GM23338 (cell line): ENCODE data around the gene SCNN1G. TPM values are rescaled to one million over a fixed set of nuclear protein-coding genes. Genes with fewer than 3 reads are reported as not detected.

Source experiments
- ATAC-seq: fragments of 200-7000 bp; cut with Tn5 transposase; 3 replicates; pipeline ENCODE4 v1.9.1; 2020
- DNase-seq: peaks from one replicate; pipeline ENCODE4 v3.0.0-alpha.2; 2015; ENCODE audit warnings: low spot score
- H2AFZ ChIP-seq: fragments of 200-600 bp; sonication (generic); 2 replicates; pipeline ENCODE4 v1.8.0; 2016; ENCODE audit warnings: antibody characterized with exemption, mild to moderate bottlenecking, moderate library complexity
- H3F3A ChIP-seq: fragments of 200-600 bp; sonication (generic); replicated peaks from 2 replicates; pipeline ENCODE4 v1.8.0; 2017; ENCODE audit warnings: antibody characterized with exemption, mixed run types, low read depth
- H3K27ac ChIP-seq: fragments of 200-600 bp; sonication (generic); 2 replicates; pipeline ENCODE4 v1.6.1; 2016; ENCODE audit warnings: low read depth
- H3K27me3 ChIP-seq: fragments of 200-600 bp; sonication (generic); 2 replicates; pipeline ENCODE4 v1.8.0; 2016; ENCODE audit warnings: mild to moderate bottlenecking, mixed run types, moderate library complexity; ENCODE audit not compliant: insufficient read depth
- H3K36me3 ChIP-seq: fragments of 200-600 bp; sonication (generic); 2 replicates; pipeline ENCODE4 v1.8.0; 2016; ENCODE audit warnings: mild to moderate bottlenecking; ENCODE audit not compliant: insufficient read depth
- H3K4me1 ChIP-seq: fragments of 200-600 bp; sonication (generic); 2 replicates; pipeline ENCODE4 v1.8.0; 2016; ENCODE audit warnings: mild to moderate bottlenecking, moderate library complexity; ENCODE audit not compliant: insufficient read depth
- H3K4me2 ChIP-seq: fragments of 200-600 bp; sonication (generic); 2 replicates; pipeline ENCODE4 v1.7.1; 2017; ENCODE audit warnings: mixed run types
- H3K4me3 ChIP-seq: fragments of 200-600 bp; sonication (generic); 2 replicates; pipeline ENCODE4 v1.6.1; 2016; ENCODE audit warnings: mixed run types
- H3K79me2 ChIP-seq: fragments of 200-600 bp; sonication (generic); replicated peaks from 2 replicates; pipeline ENCODE4 v1.8.0; 2017; ENCODE audit warnings: mild to moderate bottlenecking; ENCODE audit not compliant: insufficient read depth
- H3K9me2 ChIP-seq: fragments of 200-600 bp; sonication (generic); 2 replicates; pipeline ENCODE4 v1.8.0; 2017; ENCODE audit not compliant: insufficient read depth
- H4K20me1 ChIP-seq: fragments of 200-600 bp; sonication (generic); replicated peaks from 2 replicates; pipeline ENCODE4 v1.8.0; 2017; ENCODE audit warnings: mild to moderate bottlenecking; ENCODE audit not compliant: insufficient read depth
- H3K27ac Mint-ChIP-seq: 2 replicates; pipeline ENCODE4 v1.8.0; 2020; ENCODE audit warnings: inconsistent platforms, mild to moderate bottlenecking, moderate library complexity, mixed read lengths
- H3K27me3 Mint-ChIP-seq: 3 replicates; pipeline ENCODE4 v1.8.0; 2022; ENCODE audit warnings: low read depth, mild to moderate bottlenecking, moderate library complexity, mixed read lengths, inconsistent platforms; ENCODE audit not compliant: insufficient read depth, poor library complexity
- H3K36me3 Mint-ChIP-seq: 3 replicates; pipeline ENCODE4 v1.8.0; 2021; ENCODE audit warnings: low read depth, mild to moderate bottlenecking, inconsistent platforms, moderate library complexity, mixed read lengths
- H3K4me1 Mint-ChIP-seq: 3 replicates; pipeline ENCODE4 v1.8.0; 2020; ENCODE audit warnings: mild to moderate bottlenecking, inconsistent platforms, mixed read lengths
- H3K4me3 Mint-ChIP-seq: 3 replicates; pipeline ENCODE4 v1.8.0; 2021; ENCODE audit warnings: moderate library complexity, mild to moderate bottlenecking, inconsistent platforms, mixed read lengths
- H3K9me3 Mint-ChIP-seq: 3 replicates; pipeline ENCODE4 v1.8.0; 2020; ENCODE audit warnings: moderate library complexity, mild to moderate bottlenecking, inconsistent platforms, mixed read lengths
- CREB1 ChIP-seq: fragments of 250-450 bp; sonication (Bioruptor Pico); IDR thresholded peaks from 2 replicates; pipeline ENCODE4 v1.5.0; 2020; ENCODE audit warnings: low read depth, mild to moderate bottlenecking, moderate library complexity
- CTCF ChIP-seq, 2 experiments: fragments of 200-600 bp in 1 of 2; sonication (generic) in 1 of 2; conservative IDR thresholded peaks; 2 replicates each; pipeline versions ENCODE4 v1.5.1 to v1.6.1; 2016 to 2017; ENCODE audit warnings: antibody characterized with exemption in 2 of 2, low read depth in 2 of 2, mild to moderate bottlenecking in 2 of 2, moderate library complexity in 1 of 2
- EZH2phosphoT487 ChIP-seq: fragments of 200-600 bp; sonication (generic); IDR thresholded peaks from one replicate; pipeline ENCODE4 v1.8.1; 2018; ENCODE audit warnings: antibody characterized with exemption; ENCODE audit not compliant: unreplicated experiment
- JUNB ChIP-seq: IDR thresholded peaks from one replicate; pipeline ENCODE4 v1.6.1; 2016; ENCODE audit warnings: antibody characterized with exemption; ENCODE audit not compliant: unreplicated experiment
- POLR2AphosphoS5 ChIP-seq: IDR thresholded peaks from 2 replicates; pipeline ENCODE4 v1.6.1; 2016; ENCODE audit warnings: antibody characterized with exemption, low read depth
- ZNF114 ChIP-seq: fragments of 250-450 bp; sonication (Bioruptor Pico); IDR thresholded peaks from 2 replicates; pipeline ENCODE4 v1.5.0; 2020; ENCODE audit warnings: mild to moderate bottlenecking, moderate library complexity
- ZNF462 ChIP-seq: fragments of 250-450 bp; sonication (Bioruptor Pico); IDR thresholded peaks from 2 replicates; pipeline ENCODE4 v1.5.0; 2020; ENCODE audit warnings: mild to moderate bottlenecking, moderate library complexity
- polyA plus RNA-seq: library from polyadenylated mRNA; unstranded; fragments of >200 nt; fragmentation: Nextera tagmentation; extraction: Ambion mirVana; gene quantifications from 2 replicates; pipeline ENCODE4 v1.2.1, GENCODE V29; 2016
- total RNA-seq: library from RNA; depleted of rRNA; stranded (reverse); fragments of >200 nt; shearing (Covaris generic); gene quantifications from 2 replicates; pipeline ENCODE4 v1.2.3, GENCODE V29; 2014

SCNN1G gene
- total and polyA plus RNA-seq, 2 experiments from 2014 or later = 0.97 to 1.1 TPM

GRCh38 chr16:23216658-23217246 lies 34.2 kb downstream of the SCNN1G start:
- H3K9me2 ChIP-seq = no peaks in the 10 kb centered on the region
- no peaks in the 10 kb centered on the region for H4K20me1 ChIP-seq
- no peaks in the 10 kb centered on the region for H3K4me1 ChIP-seq
- no peaks in the 10 kb centered on the region for H3K4me1 Mint-ChIP-seq
- DNase-seq (no peak), ATAC-seq (no peak)
- H3K4me3 ChIP-seq = no peak overlapping the region
- H3K4me2 ChIP-seq = no peak overlapping the region
- H2AFZ ChIP-seq = no peak overlapping the region
- H3K36me3 ChIP-seq = no peaks in the 10 kb centered on the region
- H3K27me3 ChIP-seq = no peaks in the 10 kb centered on the region
- no peaks in the 10 kb centered on the region for H3F3A ChIP-seq
- H3K27ac Mint-ChIP-seq = no peak overlapping the region
- no peak overlapping the region for H3K27ac ChIP-seq
- no peak overlapping the region for H3K4me3 Mint-ChIP-seq
- H3K36me3 Mint-ChIP-seq = no peaks in the 10 kb centered on the region; the same call in 2 of the 3 replicates
- TF ChIP-seq JUNB (no peak), ZNF114 (no peak), CTCF (conservative IDR thresholded peaks at IDR 0.05; ENCODE audit: low read depth in 2 of 2) (no peak), POLR2AphosphoS5 (no peak), CREB1 (no peak), EZH2phosphoT487 (no peak), ZNF462 (CRISPR knock-in tag) (no peak)
- peaks cover 3% of the 10 kb centered on the region for H3K27me3 Mint-ChIP-seq
- no peaks in the 10 kb centered on the region for H3K9me3 Mint-ChIP-seq
- H3K79me2 ChIP-seq = no peaks in the 10 kb centered on the region
